Measurements from ENCODE around the gene MINK1.
A peak's percentile ranks its signal among the peaks of the same experiment; 100 is the strongest.
"Not testable (repeated sequence)": the region's sequence is repeated elsewhere in the genome, so short reads cannot be mapped to it uniquely, and the experiment has no call there.

Gene MINK1

DNA sequence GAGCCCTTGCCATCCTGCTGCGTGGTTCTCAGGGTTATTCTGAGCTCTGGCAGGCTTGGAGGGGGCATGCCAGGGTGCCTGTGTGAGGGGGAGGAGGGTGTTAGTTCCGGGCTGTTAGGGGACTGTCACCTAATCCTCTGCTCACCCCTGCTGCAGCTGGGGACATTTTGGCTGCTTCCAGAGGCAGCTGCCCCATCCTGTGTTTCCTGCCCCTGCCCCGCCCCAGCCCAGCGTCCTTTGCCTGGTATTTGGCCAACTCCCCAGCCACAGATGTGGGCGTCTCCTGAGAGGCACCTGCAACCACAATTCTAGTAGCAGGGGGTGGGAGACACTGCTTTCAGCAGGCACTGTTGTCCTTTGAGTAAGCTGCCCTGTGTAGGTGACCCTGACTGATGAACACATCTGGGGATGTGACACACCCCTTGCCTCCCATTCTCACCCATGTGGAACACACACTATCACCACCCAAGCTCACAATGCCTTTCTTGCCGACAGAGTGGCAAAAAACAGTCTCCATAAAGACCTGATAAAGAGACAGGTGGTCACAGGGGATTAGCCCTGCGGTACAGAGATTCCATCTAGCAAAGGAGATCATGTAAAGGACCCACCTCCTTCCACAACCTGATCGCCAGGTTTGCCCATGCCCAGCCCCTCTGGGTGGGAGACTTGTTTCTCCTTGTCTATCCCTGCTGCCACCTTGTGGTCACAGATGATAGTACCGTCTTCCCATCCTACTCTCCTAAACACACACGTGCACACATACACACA, 70.1 kb downstream of the MINK1 start, which contains the start of gene CHRNE:
Gene CHRNE, minus strand, starts transcription at position 48 of the 768 bp plus-strand sequence. Its CDS starts 35 bp downstream, at position 13.
- peaks cover 3% of the 10 kb centered on the region; the same call in 1 of the 2 replicates for H3K4me1 ChIP-seq (ENCODE audit: insufficient read depth, low read length)
- H3K27ac ChIP-seq (ENCODE audit: low read depth, low read length) = no peak within 1 kb of the TSS
- H3K9me3 ChIP-seq (ENCODE audit: insufficient read depth, low read depth, low read length) = no peaks in the 10 kb centered on the region
- H3K4me3 ChIP-seq (ENCODE audit: low read length) = no peak within 1 kb of the TSS
- WGBS = 54% methylated on average over 10 of the region's 10 CpGs
- no peaks in the 10 kb centered on the region for H3K36me3 ChIP-seq (ENCODE audit: insufficient read depth, low read length)
- H3K27me3 ChIP-seq (ENCODE audit: insufficient read depth, low read length) = no peaks in the 10 kb centered on the region
- no peak within 1 kb of the TSS for H3K9ac ChIP-seq (ENCODE audit: low read depth, low read length)

DNA sequence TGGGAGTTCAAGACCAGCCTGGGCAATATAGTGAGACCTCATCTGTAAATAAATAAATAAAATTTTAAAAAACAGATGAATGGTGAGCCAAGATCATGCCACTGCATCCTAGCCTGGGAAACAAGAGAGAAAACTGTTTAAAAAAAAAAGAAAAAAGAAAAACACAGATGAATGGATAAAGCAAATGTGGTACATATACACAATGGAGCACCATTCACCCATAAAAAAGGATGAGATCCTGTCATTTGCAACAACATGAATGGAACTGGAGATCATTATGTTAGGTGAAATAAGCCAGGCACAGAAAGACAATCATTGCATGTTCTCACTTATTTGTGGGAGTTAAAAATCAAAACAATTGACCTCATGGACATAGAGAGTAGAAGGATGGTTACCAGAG, 73.5 kb downstream of the MINK1 start:
- not testable (repeated sequence) for H3K4me3 ChIP-seq (ENCODE audit: low read length); H3K36me3 ChIP-seq (ENCODE audit: insufficient read depth, low read length)
- peaks cover 10% of the 10 kb centered on the region for H3K4me1 ChIP-seq (ENCODE audit: insufficient read depth, low read length)

DNA sequence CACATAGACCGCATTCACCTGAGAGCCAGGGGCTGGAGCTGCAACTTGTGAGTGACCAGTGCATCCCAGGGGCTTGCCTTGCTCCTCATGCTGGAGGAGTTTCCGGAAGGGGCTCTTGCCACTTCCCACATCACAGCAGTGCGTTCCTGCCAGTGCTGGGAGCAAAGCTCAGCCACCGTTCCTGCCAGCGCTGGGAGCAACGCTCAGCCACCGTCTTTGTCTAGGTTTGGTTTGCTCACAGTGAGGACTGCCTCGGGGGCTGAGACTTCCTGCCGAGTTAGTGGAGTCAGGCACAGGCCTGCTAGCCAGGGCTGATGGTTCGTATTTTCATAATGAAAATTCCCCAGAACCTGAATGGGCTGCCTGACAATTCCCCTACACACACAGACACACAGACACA, 75.2 kb downstream of the MINK1 start:
- Histone ChIP-seq H3K4me3 (ENCODE audit: low read length) (no peak overlapping the region), H3K4me1 (ENCODE audit: insufficient read depth, low read length) (peaks cover 10% of the 10 kb centered on the region)

More for the DNA sequence above, 73.5 kb downstream of the MINK1 start:
- H3K9ac ChIP-seq (ENCODE audit: low read depth, low read length); H3K27me3 ChIP-seq (ENCODE audit: insufficient read depth, low read length); H3K27ac ChIP-seq (ENCODE audit: low read depth, low read length); H3K9me3 ChIP-seq (ENCODE audit: insufficient read depth, low read depth, low read length): not testable (repeated sequence)

GRCh38 chr17:4908711-4909496, 75.8 kb downstream of the MINK1 start:
- Histone ChIP-seq H3K9ac (ENCODE audit: low read depth, low read length) (peak overlapping the region; percentile 7; the same call in 1 of the 2 replicates), H3K27me3 (ENCODE audit: insufficient read depth, low read length) (no peaks in the 10 kb centered on the region), H3K36me3 (ENCODE audit: insufficient read depth, low read length) (no peaks in the 10 kb centered on the region), H3K4me1 (ENCODE audit: insufficient read depth, low read length) (peaks cover 10% of the 10 kb centered on the region), H3K27ac (ENCODE audit: low read depth, low read length) (0 out of 2 replicates have a peak overlapping the region, but pooled peaks have one; percentile 17), H3K9me3 (ENCODE audit: insufficient read depth, low read depth, low read length) (no peaks in the 10 kb centered on the region), H3K4me3 (ENCODE audit: low read length) (no peak overlapping the region)
- WGBS = 36% methylated on average over 20 of the region's 20 CpGs

More for the DNA sequence above, 75.2 kb downstream of the MINK1 start:
- H3K27ac ChIP-seq (ENCODE audit: low read depth, low read length) = peak overlapping the region; percentile 10; the same call in 1 of the 2 replicates
- WGBS = 31% methylated on average over 10 of the region's 10 CpGs
- no peaks in the 10 kb centered on the region for H3K36me3 ChIP-seq (ENCODE audit: insufficient read depth, low read length)
- no peaks in the 10 kb centered on the region for H3K27me3 ChIP-seq (ENCODE audit: insufficient read depth, low read length)
- H3K9ac ChIP-seq (ENCODE audit: low read depth, low read length) = peak overlapping the region; percentile 7; the same call in 1 of the 2 replicates
- H3K9me3 ChIP-seq (ENCODE audit: insufficient read depth, low read depth, low read length) = no peaks in the 10 kb centered on the region

GRCh38 chr17:4913994-4914393, 80.9 kb downstream of the MINK1 start:
- Histone ChIP-seq H3K4me1 (ENCODE audit: insufficient read depth, low read length) (no peaks in the 10 kb centered on the region), H3K9me3 (ENCODE audit: insufficient read depth, low read depth, low read length) (no peaks in the 10 kb centered on the region), H3K4me3 (ENCODE audit: low read length) (no peak overlapping the region), H3K27ac (ENCODE audit: low read depth, low read length) (no peak overlapping the region), H3K36me3 (ENCODE audit: insufficient read depth, low read length) (no peaks in the 10 kb centered on the region), H3K27me3 (ENCODE audit: insufficient read depth, low read length) (no peaks in the 10 kb centered on the region), H3K9ac (ENCODE audit: low read depth, low read length) (no peak overlapping the region)
- 100% methylated on average over 1 of the region's 1 CpG for whole genome bisulfite sequencing

DNA sequence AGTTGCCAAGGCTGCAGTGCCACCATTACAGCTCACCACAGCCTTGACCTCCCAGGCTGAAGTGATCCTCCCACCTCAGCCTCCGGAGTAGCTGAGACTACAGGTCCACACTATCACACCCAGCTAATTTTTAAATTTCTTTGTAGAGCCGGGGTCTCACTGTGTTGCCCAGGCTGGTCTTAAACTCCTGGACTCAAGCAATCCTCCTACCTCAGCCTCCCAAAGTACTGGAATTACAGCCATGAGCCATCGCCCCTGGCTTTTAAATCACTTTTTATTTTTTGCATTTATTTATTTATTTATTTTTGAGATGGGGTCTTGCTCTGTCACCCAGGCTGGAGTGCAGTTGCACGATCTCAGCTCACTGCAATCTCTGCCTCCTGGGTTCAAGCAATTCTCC, 81.4 kb downstream of the MINK1 start:
- H3K9ac ChIP-seq (ENCODE audit: low read depth, low read length); H3K4me3 ChIP-seq (ENCODE audit: low read length); H3K36me3 ChIP-seq (ENCODE audit: insufficient read depth, low read length); H3K27me3 ChIP-seq (ENCODE audit: insufficient read depth, low read length); H3K27ac ChIP-seq (ENCODE audit: low read depth, low read length); H3K4me1 ChIP-seq (ENCODE audit: insufficient read depth, low read length); H3K9me3 ChIP-seq (ENCODE audit: insufficient read depth, low read depth, low read length): not testable (repeated sequence)
- WGBS = 96% methylated on average over 4 of the region's 4 CpGs

DNA sequence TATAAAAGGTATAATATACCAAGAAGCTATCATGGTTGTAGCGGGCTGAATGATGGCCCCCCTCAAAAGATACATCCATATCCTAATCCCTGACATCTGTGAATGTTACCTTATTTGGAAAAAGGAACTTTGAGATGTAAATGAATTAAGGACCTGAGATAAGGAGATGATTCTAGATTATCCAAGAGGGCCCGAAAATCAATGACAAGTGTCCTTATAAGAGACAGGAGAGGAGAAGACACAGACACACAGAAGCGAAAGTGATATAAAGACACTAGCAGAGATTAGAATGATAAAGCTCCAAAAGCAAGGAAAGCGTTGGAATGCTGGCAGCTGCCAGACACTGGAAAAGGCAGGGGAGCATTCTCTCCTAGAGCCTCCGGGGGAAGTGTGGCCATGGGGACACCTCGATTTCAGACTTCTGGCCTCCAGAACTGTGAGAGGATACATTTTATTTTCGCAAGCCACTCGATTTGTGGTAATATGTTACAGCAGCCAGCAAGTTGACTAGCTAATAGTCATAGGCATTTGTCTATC, 86.4 kb downstream of the MINK1 start:
- H3K27me3 ChIP-seq (ENCODE audit: insufficient read depth, low read length) = no peaks in the 10 kb centered on the region
- no peaks in the 10 kb centered on the region for H3K9me3 ChIP-seq (ENCODE audit: insufficient read depth, low read depth, low read length)
- 67% methylated on average over 7 of the region's 8 CpGs for WGBS
- peaks cover 10% of the 10 kb centered on the region for H3K4me1 ChIP-seq (ENCODE audit: insufficient read depth, low read length)
- H3K36me3 ChIP-seq (ENCODE audit: insufficient read depth, low read length) = no peaks in the 10 kb centered on the region
- H3K27ac ChIP-seq (ENCODE audit: low read depth, low read length) = no peak overlapping the region; the same call in 1 of the 2 replicates
- H3K4me3 ChIP-seq (ENCODE audit: low read length) = no peak overlapping the region
- H3K9ac ChIP-seq (ENCODE audit: low read depth, low read length) = no peak overlapping the region

DNA sequence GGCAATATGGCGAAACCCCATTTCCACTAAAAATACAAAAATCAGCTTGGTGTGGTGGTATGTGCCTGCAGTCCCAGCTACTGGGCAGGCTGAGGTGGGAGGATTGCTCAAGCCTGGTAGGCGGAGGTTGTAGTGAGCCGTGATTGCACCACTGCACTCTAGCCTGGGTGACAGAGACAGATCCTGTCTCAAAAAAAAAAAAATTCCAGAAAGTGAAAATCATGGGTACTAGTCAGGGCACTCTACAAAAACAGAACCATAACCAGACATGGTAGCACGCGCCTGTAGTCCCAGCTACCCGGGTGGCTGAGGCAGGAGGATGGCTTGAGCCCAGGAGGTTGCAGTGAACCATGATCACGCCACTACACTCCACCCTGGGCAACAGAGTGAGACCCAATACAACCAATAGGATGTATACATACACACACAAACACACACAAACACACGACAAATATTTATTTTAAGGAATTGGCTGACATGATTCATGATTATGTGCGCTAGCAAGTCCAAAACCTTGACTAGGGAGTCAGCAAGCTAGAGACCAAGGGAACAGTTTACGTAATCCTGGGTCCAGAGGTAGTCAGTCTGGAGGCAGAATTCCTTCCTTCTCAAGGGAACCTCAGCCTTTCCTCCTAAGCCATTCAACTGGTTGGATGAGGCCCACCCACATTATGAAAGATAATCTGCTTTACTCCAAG, 87.4 kb downstream of the MINK1 start:
- H3K9me3 ChIP-seq (ENCODE audit: insufficient read depth, low read depth, low read length) = no peaks in the 10 kb centered on the region
- H3K4me1 ChIP-seq (ENCODE audit: insufficient read depth, low read length) = peaks cover 10% of the 10 kb centered on the region
- no peak overlapping the region for H3K27ac ChIP-seq (ENCODE audit: low read depth, low read length)
- H3K27me3 ChIP-seq (ENCODE audit: insufficient read depth, low read length) = no peaks in the 10 kb centered on the region
- H3K4me3 ChIP-seq (ENCODE audit: low read length) = no peak overlapping the region
- WGBS = 95% methylated on average over 9 of the region's 10 CpGs
- no peaks in the 10 kb centered on the region for H3K36me3 ChIP-seq (ENCODE audit: insufficient read depth, low read length)
- H3K9ac ChIP-seq (ENCODE audit: low read depth, low read length) = no peak overlapping the region

- no peaks in the 10 kb centered on the region for H3K9me3 ChIP-seq (ENCODE audit: insufficient read depth, low read depth, low read length)
- H3K4me1 ChIP-seq (ENCODE audit: insufficient read depth, low read length) = peaks cover 10% of the 10 kb centered on the region
- WGBS = 98% methylated on average over 3 of the region's 4 CpGs
- H3K4me3 ChIP-seq (ENCODE audit: low read length) = no peak overlapping the region
- no peak overlapping the region for H3K27ac ChIP-seq (ENCODE audit: low read depth, low read length)
- H3K36me3 ChIP-seq (ENCODE audit: insufficient read depth, low read length) = no peaks in the 10 kb centered on the region
- no peaks in the 10 kb centered on the region for H3K27me3 ChIP-seq (ENCODE audit: insufficient read depth, low read length)
- H3K9ac ChIP-seq (ENCODE audit: low read depth, low read length) = no peak overlapping the region
These were observed 88.2 kb downstream of the MINK1 start for GRCh38 chr17:4921320-4921719.

DNA sequence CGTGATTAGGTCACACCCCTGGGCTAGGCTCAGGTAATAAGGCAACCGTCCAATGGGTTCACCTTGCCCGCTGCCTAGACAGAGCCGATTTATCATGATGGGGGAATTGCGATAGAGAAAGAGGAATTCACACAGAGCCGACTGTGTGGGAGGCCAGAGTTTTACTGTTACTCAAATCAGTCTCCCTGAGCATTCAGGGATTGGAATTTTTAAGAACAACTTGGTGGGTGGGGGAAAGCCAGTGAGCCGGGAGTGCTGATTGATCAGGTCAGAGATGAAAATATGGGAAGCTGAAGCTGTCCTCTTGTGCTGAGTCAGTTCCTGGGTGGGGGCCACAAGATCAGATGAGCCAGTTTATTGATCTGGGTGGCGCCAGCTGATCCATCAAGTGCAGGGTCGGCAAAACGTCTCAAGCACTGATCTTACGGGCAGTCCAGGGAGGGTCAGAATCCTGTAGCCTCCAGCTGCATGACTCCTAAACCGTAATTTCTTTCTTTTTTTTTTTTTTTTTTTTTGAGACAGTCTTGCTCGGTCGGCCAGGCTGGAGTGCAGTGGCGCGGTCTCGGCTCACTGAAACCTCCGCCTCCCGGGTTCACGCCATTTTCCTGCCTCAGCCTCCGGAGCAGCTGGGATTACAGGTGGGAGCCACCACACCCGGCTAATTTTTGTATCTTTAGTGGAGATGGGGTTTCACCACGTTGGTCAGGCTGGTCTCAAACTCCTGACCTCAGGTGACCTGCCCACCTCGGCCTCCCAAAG, 93.6 kb downstream of the MINK1 start:
- not testable (repeated sequence) for H3K9me3 ChIP-seq (ENCODE audit: insufficient read depth, low read depth, low read length); H3K4me3 ChIP-seq (ENCODE audit: low read length); H3K4me1 ChIP-seq (ENCODE audit: insufficient read depth, low read length); H3K27ac ChIP-seq (ENCODE audit: low read depth, low read length); H3K27me3 ChIP-seq (ENCODE audit: insufficient read depth, low read length); H3K9ac ChIP-seq (ENCODE audit: low read depth, low read length); H3K36me3 ChIP-seq (ENCODE audit: insufficient read depth, low read length)
- 95% methylated on average over 24 of the region's 24 CpGs for whole genome bisulfite sequencing
